GM12878 (cell line): Measurements from ENCODE around the gene COL4A2. TPM values are rescaled to one million over a fixed set of nuclear protein-coding genes. Genes with fewer than 3 reads are reported as not detected.

Source experiments
- ATAC-seq: fragments of 200-7000 bp; cut with Tn5 transposase; 3 replicates; pipeline ENCODE4 v1.9.1; 2020; ENCODE audit warnings: mild to moderate bottlenecking, moderate library complexity
- BruUV-seq: library from RNA; stranded (reverse); fragments of 400-500 nt; replicated peaks from 2 replicates; lab custom pipeline; 2021; lab: Mats Ljungman, UMichigan
- CTCF ChIA-PET: fragments of 300-600 bp; sonication (Branson Sonifier 250); formaldehyde crosslinking; extraction: SDS; loops from one replicate; lab custom pipeline; 2021; ENCODE audit warnings: inconsistent platforms; lab: Yijun Ruan, JAX
- POLR2A ChIA-PET: fragments of 350-600 bp; formaldehyde crosslinking; extraction: SDS; loops from one replicate; lab custom pipeline; 2021; ENCODE audit warnings: inconsistent platforms; lab: Charles Lee
- RAD21 ChIA-PET: fragments of 300-600 bp; sonication (Branson Sonifier 250); formaldehyde crosslinking; loops from one replicate; lab custom pipeline; 2023; ENCODE audit warnings: antibody characterized with exemption; ENCODE audit not compliant: unreplicated experiment; lab: Charles Lee
- SMC1A ChIA-PET: fragments of 300-600 bp; sonication (Branson Sonifier 250); formaldehyde crosslinking; loops from one replicate; lab custom pipeline; 2023; ENCODE audit not compliant: unreplicated experiment, uncharacterized antibody; lab: Charles Lee
- DNase-seq: peaks from one replicate; pipeline ENCODE4 v3.0.0-alpha.2; 2011; ENCODE audit warnings: low read depth, low spot score
- FAIRE-seq: peaks from 3 replicates; lab custom pipeline; 2011; peaks lifted over from hg19 to GRCh38; lab: Jason Lieb, UNC
- H2AFZ ChIP-seq: 2 replicates; pipeline ENCODE4 v1.6.0; 2011; ENCODE audit warnings: low read depth, low read length, control low read depth; ENCODE audit not compliant: control insufficient read depth
- H3K27ac ChIP-seq: 2 replicates; pipeline ENCODE4 v1.5.1; 2011; ENCODE audit warnings: control low read depth; ENCODE audit not compliant: control insufficient read depth, insufficient read depth
- H3K27me3 ChIP-seq, 2 experiments: replicated peaks in 1 of 2; 2 replicates each; pipeline versions ENCODE4 v1.6.0 to v1.6.1; 2011; ENCODE audit warnings: low read length in 1 of 2; ENCODE audit not compliant: control insufficient read depth in 2 of 2, insufficient read depth in 2 of 2
- H3K36me3 ChIP-seq, 2 experiments: 2 replicates each; pipeline ENCODE4 v1.5.1; 2011; ENCODE audit warnings: low read length in 1 of 2; ENCODE audit not compliant: control insufficient read depth in 2 of 2, insufficient read depth in 2 of 2
- H3K4me1 ChIP-seq: 2 replicates; pipeline ENCODE4 v1.6.1; 2011; ENCODE audit warnings: mild to moderate bottlenecking, low read length, moderate library complexity, mixed read lengths; ENCODE audit not compliant: control insufficient read depth, insufficient read depth
- H3K4me2 ChIP-seq: 2 replicates; pipeline ENCODE4 v1.6.0; 2011; ENCODE audit warnings: control low read depth; ENCODE audit not compliant: control insufficient read depth, insufficient read depth
- H3K4me3 ChIP-seq: fragments of 200-600 bp; sonication (generic); 2 replicates; pipeline ENCODE4 v1.5.1; 2016
- H3K79me2 ChIP-seq: 2 replicates; pipeline ENCODE4 v1.6.0; 2011; ENCODE audit warnings: low read length; ENCODE audit not compliant: control insufficient read depth, insufficient read depth
- H3K9ac ChIP-seq: 2 replicates; pipeline ENCODE4 v1.8.0; 2011; ENCODE audit warnings: low read length, control low read depth, mixed read lengths; ENCODE audit not compliant: control insufficient read depth, insufficient read depth
- H3K9me3 ChIP-seq: replicated peaks from 3 replicates; pipeline ENCODE4 v1.5.1; 2011; ENCODE audit warnings: mild to moderate bottlenecking, low read length; ENCODE audit not compliant: control insufficient read depth, insufficient read depth
- H4K20me1 ChIP-seq: 2 replicates; pipeline ENCODE4 v1.6.0; 2011; ENCODE audit not compliant: control insufficient read depth, insufficient read depth
- BACH1 ChIP-seq: fragments of 450-650 bp; IDR thresholded peaks from 2 replicates; pipeline ENCODE4 v1.6.1; 2017; ENCODE audit warnings: mild to moderate bottlenecking, borderline replicate concordance
- CREM ChIP-seq: IDR thresholded peaks from 2 replicates; pipeline ENCODE4 v1.6.1; 2014; ENCODE audit warnings: antibody characterized with exemption, low read depth
- EED ChIP-seq: sonication (generic); IDR thresholded peaks from 2 replicates; pipeline ENCODE4 v1.6.1; 2016; ENCODE audit warnings: antibody characterized with exemption, low read depth
- HDAC6 ChIP-seq: fragments of 200-600 bp; sonication (generic); IDR thresholded peaks from one replicate; pipeline ENCODE4 v1.8.0; 2017; ENCODE audit warnings: antibody characterized with exemption; ENCODE audit not compliant: unreplicated experiment
- HDGF ChIP-seq: fragments of 450-650 bp; IDR thresholded peaks from 2 replicates; pipeline ENCODE4 v1.6.1; 2016; ENCODE audit warnings: antibody characterized with exemption
- RELA ChIP-seq: fragments of 450-650 bp; IDR thresholded peaks from 2 replicates; pipeline ENCODE4 v1.8.0; 2014; ENCODE audit warnings: borderline replicate concordance; ENCODE audit not compliant: partially characterized antibody
- SMARCA5 ChIP-seq: fragments of 450-650 bp; IDR thresholded peaks from 2 replicates; pipeline ENCODE4 v1.6.1; 2017; ENCODE audit warnings: mild to moderate bottlenecking
- SREBF1 ChIP-seq: IDR thresholded peaks from 2 replicates; pipeline ENCODE4 v1.6.1; 2012; ENCODE audit warnings: mild to moderate bottlenecking, low read length
- TAF1 ChIP-seq: IDR thresholded peaks from 2 replicates; pipeline ENCODE4 v1.6.1; 2011; ENCODE audit warnings: mild to moderate bottlenecking, low read depth, low read length, borderline replicate concordance
- YY1 ChIP-seq: IDR thresholded peaks from 2 replicates; pipeline ENCODE4 v1.6.1; 2011; ENCODE audit warnings: low read depth, mild to moderate bottlenecking, low read length
- ZNF24 ChIP-seq: fragments of 450-650 bp; IDR thresholded peaks from 2 replicates; pipeline ENCODE4 v1.6.1; 2017; ENCODE audit warnings: antibody characterized with exemption, mild to moderate bottlenecking
- ZSCAN29 ChIP-seq: fragments of 450-650 bp; IDR thresholded peaks from 2 replicates; pipeline ENCODE4 v1.6.1; 2017; ENCODE audit warnings: mild to moderate bottlenecking, moderate library complexity
- WGBS: methylation state at CpG from one replicate; pipeline ENCODE4 v1.1.6; 2016; ENCODE audit warnings: low lambda C conversion rate; ENCODE audit not compliant: insufficient replicate concordance, insufficient coverage; ENCODE audit errors: missing lambda C conversion rate; 5-methylcytosine and 5-hydroxymethylcytosine counted together
- in situ Hi-C: fragments of 300-500 bp; cut with MboI; formaldehyde crosslinking; loops from 9 replicates; pipeline ENCODE4 v1.14.3; 2018; ENCODE audit warnings: mixed read lengths
- intact Hi-C: fragments of 100-400 bp; cut with micrococcal nuclease; formaldehyde crosslinking; loops from one replicate; pipeline ENCODE4 v1.14.2; 2022; ENCODE audit not compliant: unreplicated experiment
- polyA plus RNA-seq, 11 experiments: library from polyadenylated mRNA; depleted of rRNA in 4 of 11; unstranded in 6 of 11; stranded (reverse) in 5 of 11; fragments of >200 nt; fragmentation: Nextera tagmentation in 4 of 11; fragmentation: Illumina TruSeq in 1 of 11; extraction: Ambion mirVana in 4 of 11; extraction: Trizol in 1 of 11; gene quantifications; 1 replicate in 1 of 11; 2 replicates in 10 of 11; pipeline versions ENCODE4 v1.2.1 to v1.2.3, GENCODE V29; 2011 to 2016; ENCODE audit warnings: inconsistent platforms in 2 of 11, missing spikeins in 2 of 11, low read depth in 1 of 11
- total RNA-seq, 4 experiments: library from RNA; depleted of rRNA in 3 of 4; stranded (reverse); fragments of >200 nt in 3 of 4; fragmentation: Illumina TruSeq in 1 of 4; extraction: Trizol in 1 of 4; gene quantifications; 2 replicates each; pipeline versions ENCODE4 v1.2.1 to v1.2.3, GENCODE V29; 2013 to 2021
- TF ChIP-seq, protein P1 (sequence below): IDR thresholded peaks from 2 replicates; pipeline ENCODE4 v1.6.1; 2012; ENCODE audit warnings: low read depth, low read length, improper control_type of control experiment
- TF ChIP-seq, protein P2 (sequence below): fragments of 450-650 bp; IDR thresholded peaks from 2 replicates; pipeline ENCODE4 v1.6.1; 2016; ENCODE audit warnings: mild to moderate bottlenecking
- TF ChIP-seq, protein P3 (sequence below): fragments of 450-650 bp; IDR thresholded peaks from 2 replicates; pipeline ENCODE4 v1.6.1; 2017; ENCODE audit warnings: borderline replicate concordance
- TF ChIP-seq, protein P4 (sequence below): fragments of 450-650 bp; IDR thresholded peaks from 2 replicates; pipeline ENCODE4 v1.6.1; 2018; ENCODE audit warnings: borderline replicate concordance, mild to moderate bottlenecking; ENCODE audit not compliant: partially characterized antibody
- TF ChIP-seq, protein P5 (sequence below): IDR thresholded peaks from 2 replicates; pipeline ENCODE4 v1.6.1; 2011; ENCODE audit warnings: borderline replicate concordance, low read depth, mild to moderate bottlenecking, moderate library complexity, mixed read lengths, low read length; ENCODE audit not compliant: insufficient read depth; ENCODE audit errors: extremely low read length

COL4A2 gene
- total and polyA plus RNA-seq, 10 of the 15 experiments (the other 5 are each of a cell fraction or from before 2014, with no cell fraction given): 0.16 to 1.6 (median 0.62) TPM; not detected in 3

DNA sequence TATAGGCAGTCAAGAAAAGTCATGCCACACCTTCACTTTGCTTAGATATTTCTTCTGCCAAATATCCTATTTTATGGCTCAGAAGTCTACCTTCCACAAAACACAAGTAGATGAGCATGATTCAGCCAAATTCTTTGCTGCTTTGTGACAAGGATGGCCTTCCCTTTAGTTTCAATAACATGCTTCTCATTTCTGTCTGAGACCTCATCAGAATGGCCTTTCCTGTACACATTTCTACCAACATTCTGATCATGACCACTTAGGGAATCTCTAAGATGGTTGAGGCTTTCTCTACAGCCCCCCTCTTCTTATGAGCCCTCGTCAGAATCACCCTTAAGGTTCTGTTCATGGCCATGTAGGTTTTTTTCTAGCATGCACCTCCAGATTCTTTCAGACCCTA lies 96.2 kb downstream of the COL4A2 start (continued):
- TF ChIP-seq, protein P1, sequence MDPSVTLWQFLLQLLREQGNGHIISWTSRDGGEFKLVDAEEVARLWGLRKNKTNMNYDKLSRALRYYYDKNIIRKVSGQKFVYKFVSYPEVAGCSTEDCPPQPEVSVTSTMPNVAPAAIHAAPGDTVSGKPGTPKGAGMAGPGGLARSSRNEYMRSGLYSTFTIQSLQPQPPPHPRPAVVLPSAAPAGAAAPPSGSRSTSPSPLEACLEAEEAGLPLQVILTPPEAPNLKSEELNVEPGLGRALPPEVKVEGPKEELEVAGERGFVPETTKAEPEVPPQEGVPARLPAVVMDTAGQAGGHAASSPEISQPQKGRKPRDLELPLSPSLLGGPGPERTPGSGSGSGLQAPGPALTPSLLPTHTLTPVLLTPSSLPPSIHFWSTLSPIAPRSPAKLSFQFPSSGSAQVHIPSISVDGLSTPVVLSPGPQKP: no peak
- no peak for TF ChIP-seq SMARCA5

DNA sequence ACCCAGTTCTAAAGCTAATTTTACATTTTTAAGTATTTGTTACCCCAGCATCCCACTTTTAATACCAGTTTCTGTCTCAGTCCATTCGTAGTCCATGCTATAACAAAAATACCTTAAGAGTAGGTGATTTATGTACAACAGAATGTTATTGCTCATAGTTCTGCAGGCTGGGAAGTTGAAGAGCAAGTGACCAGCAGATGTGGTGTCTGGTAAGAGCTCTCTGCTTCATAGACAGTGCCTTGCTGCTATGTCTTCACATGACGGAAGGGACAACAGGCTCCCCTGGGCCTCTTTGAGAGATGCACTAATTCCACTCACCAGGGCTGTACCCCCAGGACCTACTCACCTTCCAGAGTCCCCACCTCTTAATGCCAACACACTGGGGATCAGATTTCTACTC lies 96.6 kb downstream of the COL4A2 start:
- Histone ChIP-seq H3K79me2 (no peaks in the 10 kb centered on the region), H3K9me3 (no peaks in the 10 kb centered on the region), H3K4me1 (no peaks in the 10 kb centered on the region), H3K27me3 (no peaks in the 10 kb centered on the region), H4K20me1 (no peaks in the 10 kb centered on the region), H3K4me3 (no peak overlapping the region), H3K27ac (no peak overlapping the region), H3K4me2 (no peak overlapping the region), H2AFZ (no peak overlapping the region), H3K9ac (no peak overlapping the region), H3K36me3 (no peaks in the 10 kb centered on the region)
- RAD21 ChIA-PET: no interaction called here
- CTCF ChIA-PET: interaction anchor here (1.2 to 1.3 kb wide), 2 partner anchors 8 to 19 kb away, joined by 4 to 5 read pairs; no protein-coding TSS in a partner anchor
- POLR2A ChIA-PET: no interaction called here
- in situ Hi-C loops: loop anchor here (25.0 kb wide), 1 partner anchor 1441 kb away; no protein-coding TSS in a partner anchor
- FAIRE-seq (no peak), DNase-seq (no peak), ATAC-seq (no peak)
- SMC1A ChIA-PET: interaction anchor here (1.3 kb wide), 1 partner anchor 8 kb away, joined by 3 read pairs; no protein-coding TSS in a partner anchor
- intact Hi-C loops: no loop called here
- 40% methylated on average over 2 of the region's 2 CpGs for WGBS
- no TSS peak for BruUV-seq
- TF ChIP-seq ZNF24 (no peak), YY1 (no peak), CREM (no peak), HDAC6 (no peak), TAF1 (no peak), HDGF (no peak), SREBF1 (no peak), BACH1 (no peak), EED (no peak), RELA (no peak), ZSCAN29 (no peak)
- TF ChIP-seq, protein P2, sequence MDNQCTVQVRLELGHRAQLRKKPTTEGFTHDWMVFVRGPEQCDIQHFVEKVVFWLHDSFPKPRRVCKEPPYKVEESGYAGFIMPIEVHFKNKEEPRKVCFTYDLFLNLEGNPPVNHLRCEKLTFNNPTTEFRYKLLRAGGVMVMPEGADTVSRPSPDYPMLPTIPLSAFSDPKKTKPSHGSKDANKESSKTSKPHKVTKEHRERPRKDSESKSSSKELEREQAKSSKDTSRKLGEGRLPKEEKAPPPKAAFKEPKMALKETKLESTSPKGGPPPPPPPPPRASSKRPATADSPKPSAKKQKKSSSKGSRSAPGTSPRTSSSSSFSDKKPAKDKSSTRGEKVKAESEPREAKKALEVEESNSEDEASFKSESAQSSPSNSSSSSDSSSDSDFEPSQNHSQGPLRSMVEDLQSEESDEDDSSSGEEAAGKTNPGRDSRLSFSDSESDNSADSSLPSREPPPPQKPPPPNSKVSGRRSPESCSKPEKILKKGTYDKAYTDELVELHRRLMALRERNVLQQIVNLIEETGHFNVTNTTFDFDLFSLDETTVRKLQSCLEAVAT: no peak
- TF ChIP-seq, protein P3, sequence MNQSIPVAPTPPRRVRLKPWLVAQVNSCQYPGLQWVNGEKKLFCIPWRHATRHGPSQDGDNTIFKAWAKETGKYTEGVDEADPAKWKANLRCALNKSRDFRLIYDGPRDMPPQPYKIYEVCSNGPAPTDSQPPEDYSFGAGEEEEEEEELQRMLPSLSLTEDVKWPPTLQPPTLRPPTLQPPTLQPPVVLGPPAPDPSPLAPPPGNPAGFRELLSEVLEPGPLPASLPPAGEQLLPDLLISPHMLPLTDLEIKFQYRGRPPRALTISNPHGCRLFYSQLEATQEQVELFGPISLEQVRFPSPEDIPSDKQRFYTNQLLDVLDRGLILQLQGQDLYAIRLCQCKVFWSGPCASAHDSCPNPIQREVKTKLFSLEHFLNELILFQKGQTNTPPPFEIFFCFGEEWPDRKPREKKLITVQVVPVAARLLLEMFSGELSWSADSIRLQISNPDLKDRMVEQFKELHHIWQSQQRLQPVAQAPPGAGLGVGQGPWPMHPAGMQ: no peak
- TF ChIP-seq, protein P4, sequence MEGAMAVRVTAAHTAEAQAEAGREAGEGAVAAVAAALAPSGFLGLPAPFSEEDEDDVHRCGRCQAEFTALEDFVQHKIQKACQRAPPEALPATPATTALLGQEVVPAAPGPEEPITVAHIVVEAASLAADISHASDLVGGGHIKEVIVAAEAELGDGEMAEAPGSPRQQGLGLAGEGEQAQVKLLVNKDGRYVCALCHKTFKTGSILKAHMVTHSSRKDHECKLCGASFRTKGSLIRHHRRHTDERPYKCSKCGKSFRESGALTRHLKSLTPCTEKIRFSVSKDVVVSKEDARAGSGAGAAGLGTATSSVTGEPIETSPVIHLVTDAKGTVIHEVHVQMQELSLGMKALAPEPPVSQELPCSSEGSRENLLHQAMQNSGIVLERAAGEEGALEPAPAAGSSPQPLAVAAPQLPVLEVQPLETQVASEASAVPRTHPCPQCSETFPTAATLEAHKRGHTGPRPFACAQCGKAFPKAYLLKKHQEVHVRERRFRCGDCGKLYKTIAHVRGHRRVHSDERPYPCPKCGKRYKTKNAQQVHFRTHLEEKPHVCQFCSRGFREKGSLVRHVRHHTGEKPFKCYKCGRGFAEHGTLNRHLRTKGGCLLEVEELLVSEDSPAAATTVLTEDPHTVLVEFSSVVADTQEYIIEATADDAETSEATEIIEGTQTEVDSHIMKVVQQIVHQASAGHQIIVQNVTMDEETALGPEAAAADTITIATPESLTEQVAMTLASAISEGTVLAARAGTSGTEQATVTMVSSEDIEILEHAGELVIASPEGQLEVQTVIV: no peak
- TF ChIP-seq, protein P5, sequence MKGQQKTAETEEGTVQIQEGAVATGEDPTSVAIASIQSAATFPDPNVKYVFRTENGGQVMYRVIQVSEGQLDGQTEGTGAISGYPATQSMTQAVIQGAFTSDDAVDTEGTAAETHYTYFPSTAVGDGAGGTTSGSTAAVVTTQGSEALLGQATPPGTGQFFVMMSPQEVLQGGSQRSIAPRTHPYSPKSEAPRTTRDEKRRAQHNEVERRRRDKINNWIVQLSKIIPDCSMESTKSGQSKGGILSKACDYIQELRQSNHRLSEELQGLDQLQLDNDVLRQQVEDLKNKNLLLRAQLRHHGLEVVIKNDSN: no peak
